ENCODE data around the gene FCER2.

FCER2 gene

DNA sequence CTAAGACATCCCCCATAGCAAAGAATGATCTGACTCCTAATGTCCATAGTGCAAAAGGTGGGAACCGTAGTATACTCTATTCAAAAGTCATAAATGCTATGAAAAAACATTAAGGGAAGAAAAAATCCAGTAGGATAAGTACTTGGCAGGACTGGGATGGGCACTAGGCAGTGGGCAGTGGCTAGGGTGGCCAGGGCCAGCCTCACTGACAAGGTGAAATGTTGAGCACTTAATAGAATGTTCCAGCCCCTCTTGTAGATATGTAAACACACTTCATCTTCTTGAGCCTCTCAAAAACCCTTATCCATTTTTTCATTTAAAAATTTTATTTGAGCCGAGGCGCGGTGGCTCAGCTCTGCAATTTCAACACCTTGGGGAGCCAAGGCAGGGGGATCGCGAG, 31.4 kb upstream of the FCER2 start:
- DNase-seq (ENCODE audit: low read depth): no peak

DNA sequence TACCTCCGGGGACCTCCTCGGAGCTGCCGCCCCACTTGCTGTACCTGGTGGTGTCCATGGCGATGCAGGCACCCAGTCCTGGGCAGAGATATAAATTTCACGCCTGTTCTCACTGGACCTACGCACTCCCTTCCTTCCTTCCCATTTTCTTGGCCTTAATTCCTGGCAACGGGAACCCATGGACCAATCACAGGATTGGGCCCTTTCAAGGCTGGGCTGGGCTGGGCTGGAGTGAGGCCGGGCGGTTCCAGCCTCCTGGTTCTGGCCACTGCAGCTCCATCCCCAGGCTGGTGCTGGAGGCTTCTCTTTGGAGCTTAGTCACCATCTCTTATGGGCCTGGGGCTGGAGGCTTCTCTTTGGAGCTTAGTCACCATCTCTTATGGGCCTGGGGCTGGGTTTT, 30.1 kb upstream of the FCER2 start, which contains the start of gene CLEC4G:
Gene CLEC4G (minus strand): TSS at position 66 of the 400 bp plus-strand sequence. CDS start 8 bp downstream, at position 58.
- no peak for DNase-seq (ENCODE audit: low read depth)

DNA sequence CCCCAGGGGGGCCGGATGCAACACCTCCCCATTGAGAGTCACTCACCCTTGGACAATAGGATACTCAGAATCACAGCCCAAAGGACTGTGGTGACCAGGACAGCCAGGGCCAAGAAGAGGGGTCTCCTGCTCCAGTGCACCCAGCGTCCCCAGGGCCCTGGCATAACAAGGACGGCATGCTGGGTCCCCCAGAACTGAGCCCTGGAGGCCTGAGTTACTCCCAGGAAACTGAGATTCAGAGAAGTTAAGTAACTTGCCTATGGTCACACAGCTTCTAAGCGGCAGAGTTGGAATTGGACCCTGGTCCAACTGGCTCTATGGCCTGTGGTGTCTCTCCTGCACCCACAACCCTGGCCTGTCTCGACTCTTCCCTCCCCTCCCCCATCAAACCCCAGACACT, 29.7 kb upstream of the FCER2 start:
- no peak for DNase-seq (ENCODE audit: low read depth)

DNA sequence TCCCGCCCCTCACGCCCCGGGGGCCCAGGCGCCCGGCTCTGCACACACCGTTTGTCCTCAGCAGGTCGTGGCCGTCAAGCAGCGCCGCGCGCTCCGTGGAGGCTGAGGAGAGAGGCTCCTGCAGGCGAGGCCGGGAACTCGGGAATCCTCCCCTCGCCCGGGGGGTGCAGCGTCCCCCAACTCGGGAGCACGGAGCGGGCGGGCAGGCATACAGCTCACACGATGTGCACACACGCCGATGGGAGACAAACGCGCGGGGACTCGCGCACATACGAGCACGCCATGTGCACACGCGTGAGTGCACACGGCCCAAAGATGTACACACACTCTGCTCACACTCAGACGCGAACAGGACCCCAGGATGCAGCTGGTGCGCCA, 29.3 kb upstream of the FCER2 start:
- no peak for DNase-seq (ENCODE audit: low read depth)

DNA sequence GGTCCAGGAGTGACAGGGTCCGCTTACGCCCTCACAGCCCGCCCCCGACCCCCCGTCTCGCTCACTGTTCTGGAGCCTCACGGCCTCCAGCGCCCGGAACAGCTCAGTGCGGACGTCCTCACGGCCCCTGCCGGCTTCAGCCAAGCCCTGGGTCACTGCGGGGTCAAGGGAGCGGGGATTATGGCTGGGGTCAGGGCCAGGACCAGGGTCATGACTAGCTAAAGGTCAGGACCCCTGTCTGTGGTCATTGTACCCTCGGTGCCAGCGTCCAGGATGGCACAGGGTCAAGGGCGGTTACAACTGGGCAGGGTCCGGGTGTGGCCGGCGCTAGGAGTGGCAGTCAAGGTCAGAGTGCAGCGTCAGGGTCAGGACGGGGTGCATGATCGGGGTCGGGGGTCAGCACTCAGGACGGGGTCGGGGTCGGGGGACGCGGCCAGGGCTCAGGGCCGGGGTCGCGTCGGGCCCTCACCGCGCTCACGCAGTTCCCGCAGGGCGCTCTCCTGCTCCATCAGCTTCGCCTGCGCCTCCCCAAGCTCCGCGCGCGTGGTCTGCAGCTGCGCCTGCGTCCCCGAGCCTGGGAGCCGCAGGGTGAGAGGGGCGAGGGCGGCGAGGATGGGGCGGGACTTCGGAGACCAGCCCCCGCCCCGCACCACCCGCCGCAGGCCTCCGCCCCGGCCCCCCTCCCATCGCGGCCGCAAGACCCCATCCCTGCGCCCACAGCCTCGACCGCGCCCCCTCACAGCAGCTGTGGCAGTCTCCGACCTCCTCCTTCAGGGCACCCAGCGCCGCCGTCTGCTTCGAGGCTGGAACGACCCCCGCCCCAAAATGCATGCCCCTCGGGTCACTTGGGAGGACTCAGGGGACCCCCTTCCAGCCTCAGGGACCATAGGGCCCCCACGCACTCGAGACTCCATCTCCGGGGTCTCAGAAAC, 28.6 kb upstream of the FCER2 start:
- DNase-seq (ENCODE audit: low read depth): no peak

DNA sequence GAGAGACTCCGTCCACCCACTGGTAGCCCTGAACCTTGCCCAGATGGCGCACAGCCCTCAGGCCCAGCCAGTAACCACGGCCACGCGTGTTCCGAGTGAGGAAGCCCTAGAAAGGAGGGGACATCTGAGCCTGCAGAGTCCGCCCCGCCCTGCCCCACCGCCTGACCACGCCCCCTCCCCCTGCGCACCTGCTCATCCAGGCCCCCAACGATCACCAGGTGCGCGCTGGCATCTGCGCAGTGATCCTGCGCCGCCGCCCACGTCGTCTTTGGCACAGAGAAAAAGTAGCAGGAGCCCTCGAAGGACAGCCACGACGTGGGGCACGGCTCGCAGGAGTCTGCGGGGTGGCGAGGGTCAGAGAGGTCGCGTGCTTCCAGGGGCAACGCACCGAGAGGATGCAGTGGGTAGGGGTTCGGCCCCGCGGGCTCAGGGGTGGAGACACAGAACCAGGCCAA, 27.9 kb upstream of the FCER2 start:
- DNase-seq (ENCODE audit: low read depth): no peak

DNA sequence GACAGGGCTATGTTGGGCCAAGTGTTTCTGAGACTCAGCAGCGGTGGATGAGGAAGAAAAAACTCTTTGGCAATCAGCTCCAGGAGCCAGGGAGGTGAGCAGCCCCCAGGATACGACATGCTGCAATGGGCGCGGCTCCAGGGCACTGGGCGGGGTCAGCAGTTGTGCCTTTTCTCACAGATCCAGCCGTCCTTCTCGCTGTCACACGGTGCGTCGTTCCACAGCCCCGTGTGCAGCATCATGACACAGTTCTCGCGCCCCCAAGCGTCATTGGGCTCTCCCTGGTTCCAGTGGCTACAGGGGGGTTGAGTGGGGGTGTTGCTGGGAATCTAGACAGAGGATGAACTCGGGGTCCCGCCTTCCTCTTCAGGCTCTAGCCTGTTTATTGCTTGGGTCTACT, 27.3 kb upstream of the FCER2 start:
- DNase-seq (ENCODE audit: low read depth): no peak

DNA sequence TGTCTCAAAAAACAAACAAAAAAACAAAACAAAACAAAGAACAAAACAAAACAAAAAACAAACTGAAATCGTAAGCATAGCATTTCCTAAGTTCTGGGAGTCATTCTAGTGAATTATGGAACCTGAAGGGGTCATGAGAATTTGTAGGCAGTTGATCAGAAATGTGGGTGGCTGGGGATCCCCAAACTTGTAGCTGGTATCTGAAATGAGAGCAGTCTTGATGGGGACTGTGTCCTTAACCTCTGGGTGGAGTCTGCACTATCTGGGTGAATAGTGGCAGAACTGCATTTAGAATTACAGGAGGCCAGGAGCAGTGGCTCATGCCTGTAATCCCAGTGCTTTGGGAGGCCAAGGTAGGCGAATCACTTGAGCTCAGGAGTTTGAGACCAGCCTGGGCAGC, 23.9 kb upstream of the FCER2 start:
- no peak for DNase-seq (ENCODE audit: low read depth)

DNA sequence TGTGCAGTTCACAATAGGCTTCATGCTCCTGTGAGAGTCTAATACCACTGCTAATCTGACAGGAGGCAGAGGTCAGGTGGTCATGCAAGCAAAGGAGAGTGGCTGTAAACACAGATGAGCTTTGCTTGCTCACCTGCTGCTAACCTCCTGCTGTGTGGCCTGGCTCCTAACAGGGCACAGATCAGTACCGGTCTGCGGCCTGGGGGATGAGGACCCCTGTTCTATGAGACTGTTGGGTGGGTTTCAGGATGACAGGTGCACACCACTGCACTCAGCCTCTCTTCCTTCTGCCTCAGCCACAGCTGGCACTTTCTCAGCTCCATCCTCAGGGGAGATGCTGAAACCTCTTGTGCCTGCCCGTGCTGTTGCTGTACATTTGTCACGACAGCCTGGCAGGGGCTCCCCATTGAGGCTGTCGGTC, 20.3 kb upstream of the FCER2 start:
- DNase-seq (ENCODE audit: low read depth): no peak

DNA sequence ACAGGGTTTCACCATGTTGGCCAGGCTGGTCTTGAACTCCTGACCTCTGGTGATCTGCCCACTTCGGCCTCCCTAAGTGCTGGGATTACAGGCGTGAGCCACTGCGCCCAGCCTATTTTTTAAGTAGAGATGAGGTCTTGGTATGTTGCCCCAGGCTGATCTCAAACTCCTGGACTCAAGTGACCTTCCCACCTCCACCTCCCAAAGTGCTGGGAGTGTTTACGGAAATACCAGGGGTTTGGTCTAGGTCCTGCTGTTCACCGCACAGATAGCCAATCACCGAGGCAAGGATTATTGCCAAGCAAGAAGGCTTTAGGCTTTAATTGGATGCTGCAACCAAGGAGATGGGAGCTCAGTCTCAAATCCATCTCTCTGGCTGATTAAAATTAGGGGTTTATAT, 18.4 kb upstream of the FCER2 start:
- DNase-seq (ENCODE audit: low read depth): no peak

DNA sequence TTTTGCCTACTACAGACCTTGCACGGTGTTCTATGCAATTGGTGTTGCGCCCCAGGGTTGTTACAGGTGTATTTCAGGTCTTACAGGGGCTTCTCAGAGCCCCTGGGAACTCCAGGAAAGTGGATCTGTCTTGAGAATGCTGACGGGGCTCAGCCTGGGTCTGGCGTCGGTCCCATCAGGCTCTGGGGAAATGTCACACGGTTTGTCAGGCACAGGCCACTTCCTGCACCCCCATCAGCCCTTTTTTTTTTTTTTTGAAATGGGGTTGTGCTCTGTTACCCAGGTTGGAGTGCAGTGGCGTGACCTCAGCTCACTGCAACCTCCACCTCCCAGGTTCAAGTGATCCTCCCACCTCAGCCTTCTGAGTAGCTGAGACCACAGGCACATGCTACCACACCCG, 16.7 kb upstream of the FCER2 start:
- DNase-seq (ENCODE audit: low read depth): no peak

DNA sequence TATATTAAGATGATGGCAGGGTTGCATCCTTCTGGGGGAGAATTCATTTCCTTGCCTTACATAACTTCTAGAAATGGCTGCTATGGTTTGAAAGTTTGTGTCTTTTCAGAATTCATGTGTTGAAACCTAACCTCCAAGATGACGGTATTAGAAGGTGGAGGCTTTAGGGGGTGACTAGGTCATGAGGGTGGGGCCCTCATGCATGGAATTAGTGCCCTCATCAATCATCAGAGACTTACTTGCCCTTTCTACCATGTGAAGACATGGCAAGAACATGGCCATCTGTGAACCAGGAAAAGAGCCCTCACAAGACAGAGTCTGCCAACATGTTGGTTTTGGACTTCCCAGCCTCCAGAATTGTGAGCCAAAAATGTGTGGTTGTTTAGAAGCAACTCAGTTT, 14.8 kb upstream of the FCER2 start:
- DNase-seq (ENCODE audit: low read depth): no peak

DNA sequence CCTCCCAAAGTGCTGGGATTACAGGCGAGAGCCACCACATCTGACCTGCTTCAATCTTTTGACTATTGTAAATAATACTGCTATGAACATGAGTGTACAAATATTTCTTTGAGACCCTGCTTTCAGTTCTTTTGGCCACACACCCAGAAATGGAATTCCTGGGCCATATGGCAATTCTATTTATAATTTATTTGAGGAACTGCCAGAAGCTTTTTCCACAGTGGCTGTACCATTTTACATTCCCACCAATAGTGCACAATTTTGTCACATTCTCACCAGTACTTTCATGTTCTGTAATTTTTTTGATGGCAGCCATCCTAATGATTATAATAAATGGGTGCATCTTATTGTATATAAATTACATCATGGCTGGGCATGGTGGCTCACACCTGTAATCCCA, 13.7 kb upstream of the FCER2 start:
- no peak for DNase-seq (ENCODE audit: low read depth)

DNA sequence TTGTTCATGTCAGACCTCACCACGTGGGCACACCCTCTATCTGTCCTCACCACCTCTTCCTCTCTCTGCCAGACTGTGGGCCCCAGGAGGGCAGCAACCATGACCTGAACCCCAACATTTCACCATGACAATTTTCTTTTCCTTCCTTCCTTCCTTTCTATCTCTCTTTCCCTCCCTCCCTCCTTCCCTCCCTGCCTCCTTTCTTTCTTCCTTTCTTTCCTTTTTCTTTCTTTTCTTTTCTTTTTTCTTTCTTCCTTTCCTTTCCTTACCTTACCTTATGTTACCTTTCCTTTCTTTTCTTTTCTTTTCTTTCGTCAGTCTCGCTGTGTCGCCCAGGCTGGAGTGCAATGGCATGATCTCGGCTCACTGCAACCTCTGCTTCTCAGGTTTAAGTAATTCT, 8.7 kb upstream of the FCER2 start:
- no peak for DNase-seq (ENCODE audit: low read depth)

DNA sequence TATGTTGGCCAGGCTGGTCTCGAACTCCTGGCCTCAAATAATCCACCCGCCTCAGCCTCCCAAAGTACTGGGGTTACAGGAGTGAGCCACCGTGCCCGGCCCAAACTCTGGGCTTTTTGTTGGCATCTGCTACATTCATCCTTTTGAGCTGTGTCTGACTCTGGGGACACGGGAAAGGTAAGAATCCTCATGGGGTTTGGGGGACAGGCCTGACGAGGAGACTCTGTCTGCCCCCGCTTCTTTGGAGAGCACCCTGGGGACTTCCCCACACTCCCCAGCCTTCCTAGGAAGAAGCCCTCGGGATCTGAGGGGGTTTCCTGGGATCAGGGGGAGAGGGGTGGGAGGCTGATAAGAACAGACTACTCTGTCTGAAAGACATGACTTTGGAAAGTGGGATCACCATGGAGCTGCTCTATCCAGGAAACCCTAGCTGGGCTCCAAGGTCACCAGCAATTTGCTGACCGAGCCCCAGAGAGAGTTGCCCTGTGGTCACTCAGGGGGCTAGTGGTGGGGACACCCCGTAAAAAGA, 8.1 kb upstream of the FCER2 start:
- no peak for DNase-seq (ENCODE audit: low read depth)

DNA sequence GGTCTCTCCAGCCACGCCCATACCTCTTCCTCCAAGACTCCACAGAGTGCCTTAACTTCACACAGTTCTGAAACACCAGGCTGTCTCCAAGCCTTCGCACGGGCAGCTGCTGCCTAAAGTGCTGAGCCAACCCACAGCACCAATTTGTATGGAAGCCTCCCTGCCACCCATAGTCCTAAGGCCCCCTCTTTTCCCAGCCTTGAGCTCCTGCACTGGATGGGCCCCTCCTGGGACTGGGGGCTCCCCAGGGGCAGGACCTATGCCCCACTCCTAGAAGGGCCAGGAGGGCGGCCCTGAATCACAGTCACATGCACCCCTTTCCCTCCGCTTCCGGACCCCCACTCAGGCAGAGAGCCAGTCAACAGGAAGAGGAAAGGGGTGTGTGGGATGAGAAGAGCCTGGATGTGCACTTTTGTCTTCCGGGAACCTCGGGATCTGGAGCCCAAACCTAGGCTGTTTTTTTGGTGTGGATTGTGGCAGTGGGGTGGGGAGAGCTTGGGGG, 5.1 kb upstream of the FCER2 start:
- no peak for DNase-seq (ENCODE audit: low read depth)

DNA sequence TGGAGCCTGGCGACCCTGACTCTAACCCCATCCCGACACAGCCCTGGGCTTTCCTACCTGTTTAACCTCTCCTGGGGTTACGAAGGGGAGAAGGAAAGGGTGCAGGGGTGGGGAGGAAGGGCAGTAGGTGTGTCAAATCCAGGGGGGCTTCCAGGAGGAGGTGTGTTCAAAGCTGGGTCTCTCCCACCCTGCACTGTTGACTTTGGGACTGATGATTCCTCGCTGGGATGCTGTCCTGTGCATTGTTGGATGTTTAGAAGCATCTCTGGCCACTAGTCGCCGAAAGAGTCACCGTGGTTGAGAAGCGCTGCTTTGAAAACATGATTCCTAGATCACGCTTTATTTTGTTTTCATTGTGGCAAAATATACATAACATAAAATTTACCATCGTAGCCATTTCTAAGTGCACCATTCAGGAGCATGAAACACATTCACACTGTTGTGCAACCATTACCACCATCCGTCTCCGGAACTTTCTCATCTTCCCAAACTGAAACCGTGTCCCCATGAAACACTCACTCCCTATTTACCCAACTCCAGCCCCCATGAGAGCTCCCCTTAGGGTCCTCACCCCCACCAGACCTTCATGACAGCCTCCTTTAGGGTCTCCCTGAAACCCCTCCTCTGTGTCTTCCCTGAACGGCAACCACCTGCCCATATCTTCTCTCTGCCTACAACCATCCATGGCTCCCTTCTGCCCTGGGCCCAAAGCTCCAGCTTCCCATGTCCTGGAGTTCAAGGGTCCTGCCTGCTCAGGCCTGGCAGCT, 4.4 kb upstream of the FCER2 start:
- DNase-seq (ENCODE audit: low read depth): no peak

DNA sequence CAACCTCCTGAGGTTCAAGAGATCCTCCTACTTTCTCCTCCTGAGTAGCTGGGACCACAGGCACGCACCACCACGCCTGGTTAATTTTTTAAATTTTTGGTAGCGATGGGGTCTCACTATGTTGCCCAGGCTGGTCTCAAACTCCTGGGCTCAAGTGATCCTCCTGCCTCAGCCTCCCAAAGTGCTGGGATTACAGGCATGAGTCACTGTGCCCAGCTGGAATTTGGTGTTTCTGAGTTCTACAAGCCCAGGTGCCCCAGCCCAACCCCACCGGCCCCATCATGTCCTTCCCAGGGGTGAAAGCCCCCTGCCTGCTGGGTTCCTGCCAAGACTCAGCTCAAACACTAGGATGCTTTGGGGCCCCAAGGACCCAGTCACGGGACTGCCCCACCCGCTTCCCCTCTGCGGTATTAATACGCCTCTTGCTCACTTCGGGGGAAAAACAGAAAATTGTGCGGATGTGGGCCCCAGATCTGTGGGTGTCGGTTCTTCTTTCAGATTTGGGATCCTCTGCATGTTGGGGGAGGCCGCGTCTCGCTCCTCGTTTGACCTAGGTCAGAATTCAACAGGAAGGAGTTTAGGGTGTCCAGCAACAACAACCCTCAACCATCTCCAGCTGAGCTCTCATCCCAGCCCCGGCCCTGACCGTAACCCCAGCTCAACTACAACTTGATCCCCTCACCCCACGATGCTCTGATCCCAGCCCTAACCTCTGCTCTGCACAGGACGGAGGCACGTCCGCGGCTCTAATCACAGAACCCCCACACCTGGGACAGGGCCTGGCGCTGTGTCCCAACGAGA, 3.7 kb upstream of the FCER2 start:
- DNase-seq (ENCODE audit: low read depth): no peak

DNA sequence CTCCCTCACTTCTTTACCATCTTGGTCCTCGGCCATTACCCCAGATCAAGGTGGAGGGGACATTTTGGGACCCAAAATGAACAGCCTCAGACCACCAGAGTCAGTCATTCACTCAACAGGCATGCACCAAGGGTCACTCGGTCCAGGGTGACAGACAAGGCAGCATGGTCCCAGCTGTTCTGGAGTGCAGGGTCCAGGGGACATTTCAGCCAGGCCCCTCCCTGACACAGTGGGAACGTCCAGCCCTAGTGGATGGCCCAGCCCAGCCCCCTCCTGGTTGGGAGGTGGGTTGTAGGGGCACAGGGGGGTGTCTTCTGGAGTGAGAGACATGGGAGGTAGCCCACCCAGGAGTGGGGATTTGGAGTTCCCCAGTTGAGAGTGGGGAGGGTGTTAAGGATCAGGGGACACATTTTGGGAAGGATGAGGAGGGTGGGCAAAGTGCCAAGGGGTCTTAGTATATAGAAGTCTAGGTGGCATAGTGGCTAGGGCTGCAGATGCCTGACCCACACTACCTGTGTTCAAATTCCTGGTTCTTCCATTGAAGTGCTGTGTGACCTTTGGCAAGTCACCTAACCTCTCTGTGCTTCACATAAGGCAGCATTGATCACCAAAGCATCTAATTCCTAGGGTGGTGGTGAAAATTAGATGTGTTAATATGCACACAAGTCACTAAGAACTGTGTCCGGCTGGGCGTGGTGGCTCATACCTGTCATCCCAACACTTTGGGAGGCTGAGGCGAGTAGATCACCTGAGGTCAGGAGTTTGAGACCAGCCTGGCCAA, 2.5 kb upstream of the FCER2 start:
- DNase-seq (ENCODE audit: low read depth): no peak

DNA sequence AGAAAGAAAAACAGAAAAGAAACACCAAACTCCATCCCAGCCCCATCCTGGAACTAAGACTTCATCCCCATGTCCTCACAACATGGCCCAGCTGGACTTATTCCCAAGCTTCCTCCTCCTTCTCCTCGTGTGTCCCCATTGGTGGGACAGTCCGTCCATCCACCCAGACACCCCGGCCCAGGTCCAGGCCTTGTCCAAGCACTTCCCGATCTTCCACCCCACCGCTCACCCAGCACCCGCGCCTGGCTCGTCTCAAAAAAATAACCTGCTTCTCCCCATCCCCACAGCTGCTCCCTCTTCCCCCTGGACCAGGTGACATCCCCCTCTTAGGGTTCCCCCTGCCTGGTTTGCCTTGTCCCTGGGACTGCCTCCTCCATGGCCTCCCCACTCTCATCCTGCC, 1.4 kb upstream of the FCER2 start:
- no peak for DNase-seq (ENCODE audit: low read depth)

DNA sequence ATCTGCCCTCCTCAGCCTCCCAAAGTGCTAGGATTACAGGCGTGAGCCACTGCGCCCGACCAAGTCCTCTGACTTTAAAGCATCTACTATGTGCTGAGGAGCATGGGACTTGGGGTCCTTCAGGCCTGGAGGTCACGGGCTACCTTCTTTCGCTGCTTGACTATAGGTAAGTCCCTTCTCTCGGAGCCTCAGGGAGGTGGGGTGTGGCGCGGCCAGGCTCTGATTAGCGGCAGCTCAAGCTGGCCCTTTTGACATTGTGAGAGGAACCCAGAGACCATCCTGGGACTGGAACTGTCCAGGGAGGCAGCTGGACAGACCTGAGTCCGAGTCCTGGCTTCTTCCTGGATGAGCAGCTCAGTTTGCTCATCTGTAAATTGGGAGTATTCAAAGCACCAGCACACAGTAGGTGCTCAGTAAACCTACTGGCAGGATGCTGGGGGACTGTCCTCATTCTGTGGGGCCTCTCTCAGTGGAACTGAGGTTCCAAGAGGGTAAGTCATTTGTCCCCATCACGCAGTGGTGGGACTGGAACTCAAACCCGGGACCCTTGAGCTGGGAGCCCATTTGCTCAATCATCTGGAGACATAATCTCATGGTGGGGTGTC, 780 bp downstream of the FCER2 start:
- DNase-seq (ENCODE audit: low read depth): no peak

All from CMK (cell line).